OCI-LY1 (cell line): Measurements from ENCODE around the gene HOXB6.

Experiments used
- H2AFZ ChIP-seq: fragments of 200-600 bp; sonication (generic), shearing (Covaris generic); 2 replicates; pipeline ENCODE4 v1.6.0; 2014; ENCODE audit warnings: antibody characterized with exemption, mild to moderate bottlenecking, low read length
- H3F3A ChIP-seq: fragments of 200-600 bp; sonication (generic), shearing (Covaris generic); 2 replicates; pipeline ENCODE4 v1.6.0; 2014; ENCODE audit warnings: mild to moderate bottlenecking, antibody characterized with exemption, low read length, moderate library complexity; ENCODE audit not compliant: insufficient read depth
- H3K27ac ChIP-seq: fragments of 200-600 bp; sonication (generic); 2 replicates; pipeline ENCODE4 v1.5.1; 2014; ENCODE audit warnings: low read length, mixed run types, mild to moderate bottlenecking, low read depth; ENCODE audit not compliant: poor library complexity, severe bottlenecking
- H3K27me3 ChIP-seq: fragments of 200-600 bp; sonication (generic); 2 replicates; pipeline ENCODE4 v1.6.0; 2014; ENCODE audit warnings: antibody characterized with exemption, mild to moderate bottlenecking, low read length, moderate library complexity; ENCODE audit not compliant: insufficient read depth
- H3K36me3 ChIP-seq: fragments of 200-600 bp; sonication (generic); 2 replicates; pipeline ENCODE4 v1.6.1; 2014; ENCODE audit warnings: mild to moderate bottlenecking, antibody characterized with exemption, low read length, moderate library complexity, mixed read lengths; ENCODE audit not compliant: insufficient read depth
- H3K4me1 ChIP-seq: fragments of 200-600 bp; sonication (generic); 2 replicates; pipeline ENCODE4 v1.5.1; 2014; ENCODE audit warnings: mild to moderate bottlenecking, low read length, moderate library complexity; ENCODE audit not compliant: insufficient read depth, severe bottlenecking
- H3K4me2 ChIP-seq: fragments of 200-600 bp; sonication (generic), shearing (Covaris generic); 2 replicates; pipeline ENCODE4 v1.6.1; 2014; ENCODE audit warnings: low read length
- H3K4me3 ChIP-seq: fragments of 200-600 bp; sonication (generic); 2 replicates; pipeline ENCODE4 v1.5.1; 2014; ENCODE audit warnings: low read length, low read depth, mild to moderate bottlenecking, mixed read lengths; ENCODE audit not compliant: poor library complexity, severe bottlenecking
- H3K79me2 ChIP-seq: fragments of 200-600 bp; shearing (Covaris generic); 2 replicates; pipeline ENCODE4 v1.6.1; 2016; ENCODE audit warnings: mixed run types, low read length, mixed read lengths; ENCODE audit not compliant: insufficient read depth
- H3K9ac ChIP-seq: fragments of 200-600 bp; sonication (generic), shearing (Covaris generic); 2 replicates; pipeline ENCODE4 v1.6.1; 2014; ENCODE audit warnings: mild to moderate bottlenecking, low read length, mixed read lengths
- H3K9me2 ChIP-seq: fragments of 200-600 bp; sonication (generic), shearing (Covaris generic); 2 replicates; pipeline ENCODE4 v1.6.1; 2014; ENCODE audit warnings: low read depth, mild to moderate bottlenecking, low read length, mixed read lengths
- H3K9me3 ChIP-seq: fragments of 200-600 bp; shearing (Covaris generic); 2 replicates; pipeline ENCODE4 v1.6.1; 2014; ENCODE audit warnings: low read length, mixed read lengths
- H4K20me1 ChIP-seq: fragments of 200-600 bp; sonication (generic), shearing (Covaris generic); 2 replicates; pipeline ENCODE4 v1.6.0; 2016; ENCODE audit warnings: mild to moderate bottlenecking, low read length; ENCODE audit not compliant: insufficient read depth
- EZH2 ChIP-seq: fragments of 200-600 bp; sonication (generic), shearing (Covaris generic); IDR thresholded peaks from 2 replicates; pipeline ENCODE4 v1.8.0; 2017; ENCODE audit warnings: borderline replicate concordance, mixed run types, mild to moderate bottlenecking, antibody characterized with exemption, low read length, moderate library complexity, mixed read lengths
- TF ChIP-seq, protein P1 (sequence below): fragments of 200-600 bp; sonication (generic), shearing (Covaris generic); IDR thresholded peaks from 2 replicates; pipeline ENCODE4 v1.5.1; 2017; ENCODE audit warnings: mild to moderate bottlenecking, antibody characterized with exemption, low read length, moderate library complexity, mixed read lengths

HOXB6 gene

DNA sequence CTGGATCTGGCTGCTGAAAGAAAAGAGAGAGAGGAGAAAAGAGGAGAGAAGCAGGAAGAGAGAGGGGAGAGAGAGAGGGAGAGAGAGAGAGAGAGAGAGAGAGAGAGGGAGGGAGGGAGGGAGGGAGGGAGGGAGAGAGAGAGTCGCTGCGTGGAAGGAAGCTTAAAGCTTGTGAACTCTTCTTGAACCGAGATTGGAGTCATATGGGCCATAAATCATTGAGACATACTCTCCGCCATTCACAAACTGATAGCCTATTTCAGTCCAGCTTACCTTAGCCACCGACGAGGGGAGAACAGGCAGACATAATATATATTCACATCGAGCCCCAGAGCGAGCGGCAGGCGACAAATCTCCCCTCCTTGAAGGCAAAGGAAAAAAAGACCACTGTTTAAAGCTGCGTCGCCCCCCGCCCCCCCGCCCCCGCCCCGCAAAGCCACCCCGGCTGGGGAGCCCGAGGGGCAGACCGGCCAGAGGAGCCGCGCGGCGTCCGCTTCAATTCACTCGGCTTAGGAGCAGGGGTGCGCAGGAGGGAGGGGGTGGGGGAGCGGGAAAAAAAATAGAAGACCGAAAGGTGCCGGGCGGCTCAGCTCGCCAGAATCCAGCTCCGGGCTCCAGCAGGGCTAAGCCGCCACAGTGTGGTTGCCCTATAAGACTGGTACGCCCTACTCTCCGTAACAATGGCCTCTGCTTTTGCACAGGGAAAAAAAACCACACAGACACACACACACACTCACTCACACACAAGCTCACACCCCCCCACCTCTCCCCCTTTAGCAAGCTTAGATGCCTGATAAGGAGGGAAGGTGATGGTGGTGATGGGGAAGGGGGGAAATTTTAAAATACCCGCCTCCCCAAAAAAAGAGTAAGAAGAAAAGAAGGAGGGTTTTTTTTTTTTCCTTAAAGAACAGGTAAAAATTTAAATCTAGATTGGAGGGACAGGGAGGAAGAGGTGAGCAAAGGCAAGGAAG lies 49.2 kb downstream of the HOXB6 start:
- TF ChIP-seq EZH2 = no peak
- TF ChIP-seq, protein P1, sequence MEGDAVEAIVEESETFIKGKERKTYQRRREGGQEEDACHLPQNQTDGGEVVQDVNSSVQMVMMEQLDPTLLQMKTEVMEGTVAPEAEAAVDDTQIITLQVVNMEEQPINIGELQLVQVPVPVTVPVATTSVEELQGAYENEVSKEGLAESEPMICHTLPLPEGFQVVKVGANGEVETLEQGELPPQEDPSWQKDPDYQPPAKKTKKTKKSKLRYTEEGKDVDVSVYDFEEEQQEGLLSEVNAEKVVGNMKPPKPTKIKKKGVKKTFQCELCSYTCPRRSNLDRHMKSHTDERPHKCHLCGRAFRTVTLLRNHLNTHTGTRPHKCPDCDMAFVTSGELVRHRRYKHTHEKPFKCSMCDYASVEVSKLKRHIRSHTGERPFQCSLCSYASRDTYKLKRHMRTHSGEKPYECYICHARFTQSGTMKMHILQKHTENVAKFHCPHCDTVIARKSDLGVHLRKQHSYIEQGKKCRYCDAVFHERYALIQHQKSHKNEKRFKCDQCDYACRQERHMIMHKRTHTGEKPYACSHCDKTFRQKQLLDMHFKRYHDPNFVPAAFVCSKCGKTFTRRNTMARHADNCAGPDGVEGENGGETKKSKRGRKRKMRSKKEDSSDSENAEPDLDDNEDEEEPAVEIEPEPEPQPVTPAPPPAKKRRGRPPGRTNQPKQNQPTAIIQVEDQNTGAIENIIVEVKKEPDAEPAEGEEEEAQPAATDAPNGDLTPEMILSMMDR = no peak
- Histone ChIP-seq H3K9me3 (no peaks in the 10 kb centered on the region), H3K27ac (no peak overlapping the region), H3K9me2 (no peaks in the 10 kb centered on the region), H2AFZ (no peak overlapping the region), H3K36me3 (no peaks in the 10 kb centered on the region), H3K79me2 (no peaks in the 10 kb centered on the region), H3F3A (no peaks in the 10 kb centered on the region), H3K4me1 (no peaks in the 10 kb centered on the region), H3K27me3 (no peaks in the 10 kb centered on the region; the same call in 1 of the 2 replicates), H3K4me2 (no peak overlapping the region), H3K4me3 (no peak overlapping the region), H3K9ac (no peak overlapping the region), H4K20me1 (no peaks in the 10 kb centered on the region)

DNA sequence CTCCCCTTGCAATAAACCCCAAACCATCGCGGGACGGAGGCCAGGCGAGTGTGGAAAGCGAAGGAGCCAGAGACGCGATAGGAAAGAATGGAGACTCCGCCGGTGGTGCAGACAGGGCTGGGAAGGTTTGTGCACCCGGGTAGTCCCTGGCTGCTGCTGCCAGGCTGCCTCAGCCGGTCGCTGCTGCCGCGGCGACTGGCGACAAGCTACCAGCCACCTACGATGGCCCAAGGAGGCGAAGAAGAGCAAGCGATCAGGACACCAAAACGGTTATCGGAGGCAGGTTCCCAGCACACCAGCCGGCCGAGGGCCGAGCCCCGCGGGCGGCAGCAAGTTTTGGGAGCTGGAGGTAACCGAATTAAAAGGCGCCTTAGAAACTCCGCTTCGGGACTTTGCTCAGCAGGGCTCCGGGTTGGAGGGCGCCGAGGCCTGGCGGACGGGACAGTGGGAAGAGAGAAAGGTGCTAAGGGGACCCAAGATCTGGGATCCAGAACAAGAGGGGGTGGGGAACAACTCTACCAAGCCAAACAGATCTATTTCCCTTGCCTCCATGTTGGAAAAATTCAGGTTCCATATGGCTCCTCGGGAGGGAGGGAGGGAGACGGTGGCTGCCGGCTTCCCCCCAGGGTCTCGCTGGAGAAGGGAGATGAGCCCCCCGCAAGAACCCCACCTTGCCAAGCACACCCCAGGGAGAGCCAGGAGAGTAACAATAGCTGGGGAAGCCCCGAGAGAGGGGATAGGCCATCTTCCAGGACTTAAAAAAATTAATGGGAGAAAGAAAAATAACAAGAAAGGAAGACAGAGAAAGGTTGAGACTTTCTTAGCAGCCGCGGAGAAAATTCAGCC lies 50.2 kb downstream of the HOXB6 start:
- Histone ChIP-seq H3K4me3 (no peak overlapping the region), H3K9ac (no peak overlapping the region), H2AFZ (no peak overlapping the region), H3K4me1 (no peaks in the 10 kb centered on the region), H3K36me3 (no peaks in the 10 kb centered on the region), H3F3A (no peaks in the 10 kb centered on the region), H3K4me2 (no peak overlapping the region), H3K27ac (no peak overlapping the region), H4K20me1 (no peaks in the 10 kb centered on the region), H3K9me3 (no peaks in the 10 kb centered on the region), H3K79me2 (no peaks in the 10 kb centered on the region), H3K9me2 (no peaks in the 10 kb centered on the region), H3K27me3 (no peaks in the 10 kb centered on the region; the same call in 1 of the 2 replicates)
- TF ChIP-seq, protein P1 = no peak
- no peak for TF ChIP-seq EZH2

DNA sequence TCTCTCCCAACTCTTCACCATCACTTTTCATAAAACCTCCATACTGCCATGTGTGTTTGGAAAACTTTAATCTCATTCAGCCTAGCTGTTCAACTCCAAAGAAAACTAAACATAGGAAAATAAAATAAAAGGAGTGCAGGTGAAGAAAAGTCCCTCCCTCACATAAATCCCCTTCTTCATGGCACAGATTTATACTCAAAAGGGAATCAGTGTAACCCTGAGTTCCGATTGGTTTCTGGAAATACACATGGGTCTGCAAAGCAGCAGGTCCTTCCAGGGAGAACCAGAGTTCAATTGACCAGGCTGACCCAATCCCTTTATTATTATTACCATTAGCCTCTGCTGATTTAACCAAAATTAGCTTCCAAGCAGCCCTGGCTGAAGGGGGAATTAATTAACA lies 51.0 kb downstream of the HOXB6 start:
- Histone ChIP-seq H3K4me1 (no peaks in the 10 kb centered on the region), H3K4me3 (no peak overlapping the region), H3K9me2 (no peaks in the 10 kb centered on the region), H3K9ac (no peak overlapping the region), H4K20me1 (no peaks in the 10 kb centered on the region), H2AFZ (no peak overlapping the region), H3K9me3 (no peaks in the 10 kb centered on the region), H3K36me3 (no peaks in the 10 kb centered on the region), H3F3A (no peaks in the 10 kb centered on the region), H3K79me2 (no peaks in the 10 kb centered on the region), H3K4me2 (no peak overlapping the region), H3K27me3 (no peaks in the 10 kb centered on the region), H3K27ac (no peak overlapping the region)
- TF ChIP-seq, protein P1 = no peak
- TF ChIP-seq EZH2 = no peak
